Upper lobe of left lung (tissue), 6 donors: ENCODE results near the gene NEU4. TPM values are rescaled to one million over a fixed set of nuclear protein-coding genes. Genes with fewer than 3 reads are reported as not detected.
"Not testable (repeated sequence)": the region's sequence is repeated elsewhere in the genome, so short reads cannot be mapped to it uniquely, and the experiment has no call there.

ENCODE experiments used
- ATAC-seq, 2 donors: fragments of 200-7000 bp; cut with Tn5 transposase; one replicate each; pipeline ENCODE4 v1.9.1; 2022; ENCODE audit warnings: mild to moderate bottlenecking in 2 of 2, moderate library complexity in 2 of 2; ENCODE audit not compliant: low FRiP score in 2 of 2
- DNase-seq, 2 donors: peaks; one replicate each; pipeline ENCODE4 v3.0.0-alpha.2; 2019 to 2020
- H3K27ac ChIP-seq, 4 donors: fragments of 200-600 bp; sonication (generic); one replicate each; pipeline ENCODE4 v1.5.1; 2016 to 2019
- H3K27me3 ChIP-seq, 4 donors: fragments of 200-600 bp; sonication (generic); one replicate each; pipeline ENCODE4 v1.5.1; 2017 to 2019
- H3K36me3 ChIP-seq, 4 donors: fragments of 200-600 bp; sonication (generic); one replicate each; pipeline ENCODE4 v1.5.1; 2016 to 2019
- H3K4me1 ChIP-seq, 4 donors: fragments of 200-600 bp; sonication (generic); one replicate each; pipeline ENCODE4 v1.5.1; 2018 to 2019
- H3K4me3 ChIP-seq, 4 donors: fragments of 200-600 bp; sonication (generic); one replicate each; pipeline ENCODE4 v1.5.1; 2017 to 2019; ENCODE audit warnings: mild to moderate bottlenecking in 2 of 4, moderate library complexity in 1 of 4
- H3K9me3 ChIP-seq, 4 donors: fragments of 200-600 bp; sonication (generic); one replicate each; pipeline ENCODE4 v1.5.1; 2018 to 2019
- CTCF ChIP-seq, 6 experiments: fragments of 450-650 bp in 4 of 6; fragments of 200-600 bp in 2 of 6; sonication (generic) in 2 of 6; IDR thresholded peaks; one replicate each; pipeline ENCODE4 v1.5.1; 2016 to 2019; ENCODE audit warnings: antibody characterized with exemption in 6 of 6
- EP300 ChIP-seq, 4 donors: sonication (generic); formaldehyde crosslinking; IDR thresholded peaks; one replicate each; pipeline ENCODE4 v1.5.1; 2017; ENCODE audit warnings: antibody characterized with exemption in 4 of 4, control low read depth in 2 of 4
- POLR2A ChIP-seq, 4 donors: fragments of 450-650 bp; IDR thresholded peaks; one replicate each; pipeline ENCODE4 v1.5.1; 2016 to 2017; ENCODE audit warnings: antibody characterized with exemption in 4 of 4, mild to moderate bottlenecking in 2 of 4
- POLR2AphosphoS5 ChIP-seq, 2 donors: sonication (generic); formaldehyde crosslinking; IDR thresholded peaks; one replicate each; pipeline ENCODE4 v1.5.1; 2017; ENCODE audit warnings: antibody characterized with exemption in 2 of 2
- WGBS, 2 donors: methylation state at CpG; one replicate each; pipeline ENCODE4 v1.1.5; 2017 to 2018; 5-methylcytosine and 5-hydroxymethylcytosine counted together
- total RNA-seq, 6 donors: library from RNA; depleted of rRNA in 4 of 6; stranded (reverse); fragments of >200 nt in 4 of 6; gene quantifications; one replicate each; pipeline versions ENCODE4 v1.1.0 to v1.2.1, GENCODE V29; 2016 to 2021
- donor health status: DM: no; HTN: no; CAD: no; lungs with moderate emphysema.
- donor health status: DM: no; HTN: yes; CAD: no; lungs with severe emphysema.

The NEU4 gene
- total RNA-seq, 6 donors from 2014 or later = 2.9 TPM; not detected in 5

- Histone ChIP-seq H3K27me3 (peaks cover 0 to 15% (median 4%) of the 10 kb centered on the region in 4 donors), H3K4me3 (peak overlapping the region in 3 of 4 donors; percentile 31 to 51 (median 40)), H3K27ac (no peak overlapping the region), H3K4me1 (peaks cover 10 to 20% (median 18%) of the 10 kb centered on the region in 4 donors), H3K9me3 (no peaks in the 10 kb centered on the region), H3K36me3 (no peaks in the 10 kb centered on the region)
- peak; percentile 18 to 78 for DNase-seq
- TF ChIP-seq POLR2A (IDR thresholded peaks at IDR 0.05) (no peak), CTCF (IDR thresholded peaks at IDR 0.05) (no peak), POLR2AphosphoS5 (IDR thresholded peaks at IDR 0.05) (no peak), EP300 (IDR thresholded peaks at IDR 0.05) (no peak)
- 3 to 7% methylated on average over 10 to 12 of the region's 35 CpGs for WGBS, 2 donors
- ATAC-seq = peak in 1 of 2 donors; percentile 27
Measured at GRCh38 chr2:241804326-241805229, 4.4 kb upstream of the NEU4 start.

- not testable (repeated sequence) for DNase-seq, H3K27ac ChIP-seq, H3K36me3 ChIP-seq, H3K4me3 ChIP-seq, ATAC-seq, H3K9me3 ChIP-seq
- peaks cover 0 to 15% (median 4%) of the 10 kb centered on the region in 4 donors for H3K27me3 ChIP-seq
- peaks cover 10 to 20% (median 18%) of the 10 kb centered on the region in 4 donors for H3K4me1 ChIP-seq
- WGBS, 2 donors = no CpG with 5 or more reads among the region's 8 CpGs
Measured at GRCh38 chr2:241806217-241806616, 2.8 kb upstream of the NEU4 start.

- 79 to 85% methylated on average over 16 of the region's 17 CpGs for WGBS, 2 donors
- DNase-seq (no peak), ATAC-seq (no peak)
- Histone ChIP-seq H3K9me3 (no peaks in the 10 kb centered on the region), H3K4me1 (peaks cover 10 to 17% (median 16%) of the 10 kb centered on the region in 4 donors), H3K27ac (no peak overlapping the region), H3K27me3 (peaks cover 0 to 15% (median 4%) of the 10 kb centered on the region in 4 donors), H3K4me3 (no peak overlapping the region), H3K36me3 (no peaks in the 10 kb centered on the region)
- TF ChIP-seq CTCF (IDR thresholded peaks at IDR 0.05) (no peak), EP300 (IDR thresholded peaks at IDR 0.05) (no peak), POLR2A (IDR thresholded peaks at IDR 0.05) (no peak), POLR2AphosphoS5 (IDR thresholded peaks at IDR 0.05) (no peak)
Measured at GRCh38 chr2:241808051-241808720, 807 bp upstream of the NEU4 start.

GRCh38 chr2:241809383-241810306 is 652 bp downstream of the NEU4 start:
- DNase-seq = peak in 1 of 2 donors; percentile 63
- H3K27me3 ChIP-seq = peaks cover 0 to under 1% (median under 1%) of the 10 kb centered on the region in 4 donors
- H3K4me3 ChIP-seq = no peak overlapping the region
- TF ChIP-seq POLR2AphosphoS5 (IDR thresholded peaks at IDR 0.05) = no peak
- no peak for TF ChIP-seq EP300 (IDR thresholded peaks at IDR 0.05)
- ATAC-seq = no peak
- WGBS, 2 donors = 81 to 85% methylated on average over 15 to 27 of the region's 29 CpGs
- H3K9me3 ChIP-seq = no peaks in the 10 kb centered on the region
- H3K36me3 ChIP-seq = no peaks in the 10 kb centered on the region
- H3K4me1 ChIP-seq = peaks cover under 1 to 2% (median 2%) of the 10 kb centered on the region in 4 donors
- H3K27ac ChIP-seq = no peak overlapping the region

- TF ChIP-seq POLR2AphosphoS5 (IDR thresholded peaks at IDR 0.05) (no peak), EP300 (IDR thresholded peaks at IDR 0.05) (no peak), CTCF (IDR thresholded peaks at IDR 0.05) (no peak), POLR2A (IDR thresholded peaks at IDR 0.05) (no peak)
- DNase-seq (peak in 1 of 2 donors; percentile 18), ATAC-seq (peak in 1 of 2 donors; percentile 4)
Measured at GRCh38 chr2:241810307-241811200, 1.6 kb downstream of the NEU4 start.

More at GRCh38 chr2:241810307-241811200, 1.6 kb downstream of the NEU4 start:
- Histone ChIP-seq H3K27ac (no peak overlapping the region), H3K9me3 (no peaks in the 10 kb centered on the region), H3K4me3 (no peak overlapping the region), H3K36me3 (no peaks in the 10 kb centered on the region), H3K27me3 (no peaks in the 10 kb centered on the region), H3K4me1 (no peaks in the 10 kb centered on the region)
- WGBS, 2 donors = 80 to 82% methylated on average over 16 to 20 of the region's 28 CpGs
